Measurements from ENCODE around the gene TRUB1.
"Not testable (repeated sequence)": the region's sequence is repeated elsewhere in the genome, so short reads cannot be mapped to it uniquely, and the experiment has no call there.

Gene TRUB1

DNA sequence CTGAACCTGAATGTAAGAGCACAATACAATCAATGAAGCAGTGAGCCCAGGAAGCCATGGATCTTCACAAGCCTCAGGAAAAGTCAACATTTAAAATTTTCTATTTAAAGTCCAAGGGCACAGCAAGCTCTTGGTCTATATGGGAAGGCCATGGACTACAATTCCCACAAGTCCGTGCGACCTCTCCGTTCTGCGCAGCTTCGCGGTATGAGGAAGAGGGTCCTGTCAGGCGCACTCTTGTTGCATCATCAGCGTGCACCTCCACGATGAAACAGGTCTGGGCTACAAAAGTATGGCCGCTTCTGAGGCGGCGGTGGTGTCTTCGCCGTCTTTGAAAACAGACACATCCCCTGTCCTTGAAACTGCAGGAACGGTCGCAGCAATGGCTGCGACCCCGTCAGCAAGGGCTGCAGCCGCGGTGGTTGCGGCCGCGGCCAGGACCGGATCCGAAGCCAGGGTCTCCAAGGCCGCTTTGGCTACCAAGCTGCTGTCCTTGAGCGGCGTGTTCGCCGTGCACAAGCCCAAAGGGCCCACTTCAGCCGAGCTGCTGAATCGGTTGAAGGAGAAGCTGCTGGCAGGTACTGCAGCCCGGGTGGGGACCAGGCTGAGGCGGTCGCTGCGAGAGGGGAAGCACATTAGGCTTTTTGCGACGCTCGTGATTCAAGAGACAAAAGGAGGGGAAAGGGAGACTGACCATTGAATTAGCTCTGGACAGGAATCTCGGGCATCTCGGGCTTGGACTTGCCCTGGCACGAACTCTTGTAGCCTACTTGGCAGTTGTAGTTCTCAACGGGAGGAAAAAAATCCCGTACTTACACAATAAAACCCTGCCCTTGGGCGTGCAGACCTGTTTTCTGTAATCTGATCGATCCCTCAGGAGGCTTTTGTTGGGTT lies at the start of gene TRUB1:
TSS of gene TRUB1 (plus strand) at position 234 of the 894 bp plus-strand sequence. CDS start at position 293, 59 bp downstream.
- peak; percentile 79 for DNase-seq

DNA sequence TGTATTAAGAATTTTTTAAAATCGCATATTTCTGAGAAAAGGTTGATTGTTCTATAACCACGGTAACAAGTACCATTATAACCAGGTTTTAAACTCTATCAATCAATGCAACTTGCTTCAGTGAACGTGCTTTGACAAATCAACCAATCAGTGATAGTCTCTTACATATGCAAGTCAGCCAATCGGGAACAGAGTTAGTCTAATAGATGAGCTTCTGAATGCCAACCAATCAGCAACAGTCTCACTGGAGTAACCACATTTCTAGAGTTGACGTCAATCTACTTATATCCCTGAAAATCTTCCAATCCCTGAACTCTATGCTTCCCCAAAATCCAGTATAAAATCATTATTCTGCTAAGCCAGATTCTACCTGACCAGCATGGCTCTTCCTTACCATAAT lies 44.7 kb upstream of the TRUB1 start:
- DNase-seq, result no peak

GRCh38 chr10:114894911-114895310 lies 43.1 kb upstream of the TRUB1 start:
- DNase-seq, result no peak

- not testable (repeated sequence) for DNase-seq
Measured at GRCh38 chr10:114897011-114897410, 41.0 kb upstream of the TRUB1 start.

GRCh38 chr10:114897593-114897992 lies 40.4 kb upstream of the TRUB1 start:
- no peak for DNase-seq

DNA sequence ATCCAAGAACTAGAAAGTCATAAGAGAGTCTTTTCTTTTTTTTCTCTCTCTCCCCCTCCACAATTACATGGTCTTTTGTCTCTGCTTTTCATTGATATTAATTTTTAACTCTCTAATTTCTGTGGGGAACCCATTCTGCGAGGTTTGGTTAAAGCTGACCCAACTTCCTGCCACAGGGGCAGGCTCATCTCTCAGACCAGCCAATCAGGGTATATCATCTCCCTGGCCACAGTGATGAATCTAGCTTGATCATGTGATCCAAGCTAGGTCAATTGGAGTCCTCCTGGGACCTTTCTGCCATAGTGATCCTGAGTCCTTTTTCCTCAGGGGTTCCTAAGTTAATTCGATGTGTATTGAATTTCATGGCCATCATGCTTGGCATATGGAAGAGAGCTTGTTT lies 38.0 kb upstream of the TRUB1 start:
- no peak for DNase-seq

DNA sequence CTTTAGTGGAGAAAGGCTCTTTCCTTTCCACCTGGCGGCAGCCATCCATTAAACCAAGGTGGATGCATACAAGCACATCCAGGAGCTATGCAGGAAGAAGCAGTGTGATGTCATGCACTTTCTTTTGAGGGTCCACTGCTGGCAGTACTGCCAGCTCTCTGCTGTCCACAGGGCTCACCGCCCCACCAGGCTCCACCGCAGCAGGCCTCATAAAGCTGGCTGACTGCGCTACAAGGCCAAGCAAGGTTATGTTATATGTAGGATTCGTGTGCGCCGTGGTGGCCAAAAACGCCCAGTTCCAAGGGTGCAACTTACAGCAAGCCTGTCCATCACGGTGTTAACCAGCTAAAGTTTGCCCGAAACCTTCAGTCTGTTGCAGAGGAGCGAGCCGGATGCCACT lies 37.3 kb upstream of the TRUB1 start:
- DNase-seq, result no peak

DNA sequence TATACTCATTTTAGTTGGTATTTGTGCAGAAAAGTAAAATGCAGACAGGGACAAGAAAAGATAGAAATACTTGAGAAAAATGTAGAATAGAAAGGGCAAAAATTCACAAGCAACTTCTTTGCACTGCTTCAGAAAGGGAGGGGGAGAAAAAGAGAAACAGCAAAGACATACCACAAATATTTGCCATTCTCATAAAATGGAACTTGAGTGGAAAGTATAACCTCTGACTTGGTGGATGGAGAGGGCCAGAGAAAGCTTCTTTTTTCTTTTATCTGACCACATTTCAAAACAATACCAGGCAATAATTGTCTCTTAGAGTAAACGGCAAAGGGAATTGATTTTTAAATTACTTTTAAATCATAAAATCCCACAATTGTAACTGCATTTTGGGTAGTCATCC lies 35.8 kb upstream of the TRUB1 start:
- no peak for DNase-seq

- DNase-seq, result no peak
Measured at GRCh38 chr10:114905450-114905849, 32.5 kb upstream of the TRUB1 start.

GRCh38 chr10:114906981-114907380 lies 31.0 kb upstream of the TRUB1 start:
- no peak for DNase-seq

- DNase-seq, result no peak
Measured at GRCh38 chr10:114908896-114909295, 29.1 kb upstream of the TRUB1 start.

GRCh38 chr10:114911052-114911711 lies 26.8 kb upstream of the TRUB1 start:
- DNase-seq, result no peak

- DNase-seq, result no peak
Measured at GRCh38 chr10:114911801-114912469, 26.1 kb upstream of the TRUB1 start.

DNA sequence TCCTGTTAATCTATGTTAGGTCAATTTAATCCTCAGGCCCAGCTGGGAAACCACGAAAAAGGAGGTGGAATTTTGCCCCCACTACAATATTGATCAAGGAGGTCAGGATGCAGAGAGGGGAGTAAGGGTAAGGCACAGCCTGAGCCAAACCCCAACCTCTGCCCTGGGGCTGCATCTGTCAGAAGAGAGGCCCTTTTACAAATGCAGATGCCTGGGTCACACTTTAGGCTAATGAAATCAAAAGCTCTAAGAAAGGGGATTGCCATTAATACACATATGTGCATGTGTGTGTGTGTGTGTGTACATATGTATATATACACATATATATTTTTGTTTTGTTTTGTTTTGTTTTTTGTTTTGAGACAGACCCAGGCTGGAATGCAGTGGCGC lies 25.5 kb upstream of the TRUB1 start:
- no peak for DNase-seq

DNA sequence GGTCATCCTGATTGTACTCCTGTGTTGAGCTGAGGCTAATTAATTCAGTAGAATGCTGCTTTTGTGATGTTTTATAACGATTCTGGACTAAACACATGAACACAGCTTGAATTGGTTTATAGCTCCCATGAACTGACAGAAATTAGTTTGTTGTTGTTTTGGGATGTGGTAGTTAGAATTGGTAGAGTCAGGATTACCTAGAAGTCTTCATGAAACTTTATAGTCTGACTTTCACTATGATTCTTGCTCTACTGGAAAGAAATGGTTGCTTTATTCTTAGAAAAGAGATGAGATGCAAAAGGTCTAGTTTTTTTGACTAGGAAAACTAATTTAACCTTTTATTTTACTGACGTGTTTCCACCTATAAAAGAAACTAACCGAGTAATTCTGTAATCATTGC lies 23.4 kb upstream of the TRUB1 start:
- no peak for DNase-seq

DNA sequence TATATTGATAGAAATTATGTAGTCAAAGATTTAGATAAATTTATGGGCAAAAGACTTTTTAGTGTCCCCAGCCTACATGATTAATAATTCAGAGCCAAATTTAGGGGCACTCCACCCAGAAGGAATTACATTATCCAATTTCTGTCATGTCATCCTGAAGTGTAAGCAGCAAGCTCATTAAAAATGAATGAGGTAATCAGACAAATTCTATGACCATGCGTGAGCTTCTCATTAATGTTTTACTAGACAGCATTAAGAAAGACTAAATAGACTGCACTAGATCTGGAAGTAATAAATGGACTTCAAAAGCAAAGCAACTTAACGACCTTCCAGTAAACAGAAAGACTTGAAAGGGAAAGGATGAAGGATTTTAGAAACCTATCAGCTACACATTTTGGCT lies 22.7 kb upstream of the TRUB1 start:
- DNase-seq, result no peak

DNA sequence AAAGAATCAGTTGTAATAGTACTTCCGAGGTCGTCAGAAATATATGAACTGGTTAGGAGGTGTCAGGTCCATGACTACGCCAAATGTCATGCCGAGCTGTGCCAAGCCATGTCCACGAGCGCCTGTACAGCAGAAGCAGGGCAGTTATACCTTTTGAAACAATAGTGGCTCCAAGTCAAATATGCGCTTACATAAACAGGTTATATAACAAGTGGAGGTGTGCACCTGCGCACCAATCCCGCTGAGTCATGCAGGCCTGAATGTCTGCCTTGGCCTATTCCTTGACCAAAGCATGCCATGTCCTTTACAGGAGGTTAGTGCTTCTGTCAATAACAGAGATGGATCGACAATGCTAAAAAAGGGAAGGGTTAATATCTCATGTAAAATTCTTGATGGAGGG lies 21.3 kb upstream of the TRUB1 start:
- DNase-seq, result no peak

DNA sequence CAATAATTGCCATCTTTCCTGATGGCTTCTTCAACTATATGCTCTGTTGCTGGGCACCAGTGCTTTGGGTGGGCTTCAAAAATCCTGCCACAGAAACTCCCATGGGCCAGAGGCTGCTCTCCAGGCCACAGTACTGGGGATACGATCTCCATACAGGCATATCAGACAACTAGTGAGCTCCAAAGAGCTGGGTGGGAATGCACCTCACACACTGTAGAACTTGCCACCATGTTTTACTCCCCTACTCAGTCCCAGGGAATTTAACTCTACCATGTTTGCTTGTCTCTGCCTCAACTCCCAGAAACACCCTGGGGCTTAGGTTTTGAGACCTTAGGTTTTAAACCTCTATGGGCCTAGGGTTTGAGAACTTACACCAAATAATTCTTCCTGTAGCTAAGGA lies 20.5 kb upstream of the TRUB1 start:
- no peak for DNase-seq

- DNase-seq, result no peak
Measured at GRCh38 chr10:114917927-114918672, 19.9 kb upstream of the TRUB1 start.

GRCh38 chr10:114920459-114920858 lies 17.5 kb upstream of the TRUB1 start:
- no peak for DNase-seq

DNA sequence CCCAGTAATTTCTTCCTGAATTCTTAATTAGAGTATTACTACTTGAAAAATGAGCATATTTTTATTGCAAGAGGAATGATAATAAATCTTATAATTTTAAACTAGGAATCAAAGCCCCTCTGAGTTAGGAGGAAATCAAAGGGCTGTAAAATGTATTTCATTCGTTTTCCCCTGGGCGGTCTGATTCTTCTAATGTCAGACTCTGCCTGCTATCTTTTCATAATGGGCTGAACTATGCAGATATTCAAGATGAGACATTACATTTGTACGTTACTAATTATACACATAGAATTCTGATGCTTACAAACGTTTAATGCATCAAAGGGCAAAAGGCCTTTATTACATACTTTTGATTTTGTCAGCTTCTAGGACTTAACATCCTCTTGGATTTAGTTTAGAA lies 16.0 kb upstream of the TRUB1 start:
- no peak for DNase-seq

DNA sequence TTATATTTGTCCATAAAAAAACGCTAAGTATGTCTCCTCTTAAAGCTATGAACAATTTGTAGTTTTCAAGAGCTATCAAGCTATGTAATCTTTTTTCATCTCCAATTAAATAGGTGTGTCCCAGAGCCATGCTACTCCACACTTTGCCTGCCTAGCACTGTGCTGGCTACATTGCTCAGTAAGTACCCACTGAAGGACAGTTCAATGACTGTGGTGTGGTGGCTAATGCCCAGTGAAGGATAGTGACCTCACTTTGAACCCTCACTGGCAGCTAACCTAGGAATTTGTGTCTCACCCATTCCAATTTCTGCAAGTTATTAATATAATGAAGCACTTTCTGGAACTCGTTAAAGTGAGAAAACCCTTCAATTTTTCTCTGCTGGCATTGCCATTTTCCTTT lies 14.4 kb upstream of the TRUB1 start:
- no peak for DNase-seq

Data from NCI-H2227 treated with DMSO at 0.1 percent for 48 hours (cell line).